AG04449 (cell line): ENCODE results near the gene TAF10.

Source experiments
- CTCF ChIA-PET: fragments of 350-600 bp; formaldehyde crosslinking; extraction: SDS; loops from one replicate; lab custom pipeline; 2021; ENCODE audit warnings: antibody characterized with exemption; lab: Yijun Ruan, JAX
- POLR2A ChIA-PET: fragments of 400-600, 350-600 bp; formaldehyde crosslinking; extraction: SDS; loops from one replicate; lab custom pipeline; 2020; ENCODE audit warnings: antibody characterized with exemption, inconsistent platforms; lab: Yijun Ruan, JAX
- DNase-seq: peaks from one replicate; pipeline ENCODE4 v3.0.0-alpha.2; 2010; ENCODE audit warnings: low read depth, low spot score
- H3K4me3 ChIP-seq: 2 replicates; pipeline ENCODE4 v1.5.1; 2011; ENCODE audit warnings: low read depth, mild to moderate bottlenecking, control low read depth, low read length
- TF ChIP-seq, protein P1 (sequence below): IDR thresholded peaks from one replicate; pipeline ENCODE4 v1.5.1; 2011; ENCODE audit warnings: mild to moderate bottlenecking, moderate library complexity, low read length, control low read depth, inconsistent platforms; ENCODE audit not compliant: insufficient read depth; ENCODE audit errors: missing control alignments

Gene TAF10

DNA sequence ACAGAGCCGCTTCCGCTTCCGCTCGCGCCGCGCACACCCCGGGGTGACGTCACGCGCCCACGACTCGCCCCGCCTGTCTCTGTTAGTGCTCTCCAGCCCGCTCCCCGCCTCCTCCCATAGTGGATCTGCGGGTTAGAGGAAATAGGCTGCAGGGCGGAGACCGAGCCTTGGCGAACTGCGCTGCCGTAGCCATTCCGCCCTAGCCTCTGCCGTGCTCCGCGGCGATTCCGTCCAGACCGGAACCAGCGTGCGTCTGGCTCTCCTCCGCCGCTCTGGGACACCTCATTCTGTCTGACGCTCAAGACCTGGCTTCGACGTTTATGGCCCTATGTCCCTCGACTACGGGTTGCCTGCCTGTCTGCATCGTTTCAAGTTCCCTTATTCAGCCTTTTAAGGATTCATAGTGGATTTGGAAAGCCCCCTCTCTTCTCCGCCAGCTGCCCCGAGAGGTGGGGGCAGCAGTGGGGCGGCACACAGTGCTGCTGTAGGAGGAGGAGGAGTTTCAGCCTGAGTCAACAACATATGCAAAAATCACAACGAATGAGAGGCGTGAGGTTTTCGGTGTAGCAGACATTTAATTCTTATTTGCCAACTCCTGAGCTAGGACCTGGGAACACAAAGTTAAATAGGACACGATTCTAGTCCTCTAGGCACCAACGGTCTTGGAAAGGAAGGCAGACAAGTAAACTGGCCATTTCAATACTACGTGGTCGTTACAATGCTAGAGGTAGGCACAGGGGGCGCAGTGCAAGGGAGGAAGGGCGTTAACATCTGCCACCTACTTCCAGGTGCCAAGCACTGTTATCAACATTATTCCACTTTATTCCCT is at the start of gene TAF10:
Gene TAF10 (minus strand): TSS at position 4 of the 829 bp plus-strand sequence. CDS start 27 bp downstream, outside the sequence.
- peak within 1 kb of the TSS; percentile 72 for H3K4me3 ChIP-seq
- TF ChIP-seq, protein P1, sequence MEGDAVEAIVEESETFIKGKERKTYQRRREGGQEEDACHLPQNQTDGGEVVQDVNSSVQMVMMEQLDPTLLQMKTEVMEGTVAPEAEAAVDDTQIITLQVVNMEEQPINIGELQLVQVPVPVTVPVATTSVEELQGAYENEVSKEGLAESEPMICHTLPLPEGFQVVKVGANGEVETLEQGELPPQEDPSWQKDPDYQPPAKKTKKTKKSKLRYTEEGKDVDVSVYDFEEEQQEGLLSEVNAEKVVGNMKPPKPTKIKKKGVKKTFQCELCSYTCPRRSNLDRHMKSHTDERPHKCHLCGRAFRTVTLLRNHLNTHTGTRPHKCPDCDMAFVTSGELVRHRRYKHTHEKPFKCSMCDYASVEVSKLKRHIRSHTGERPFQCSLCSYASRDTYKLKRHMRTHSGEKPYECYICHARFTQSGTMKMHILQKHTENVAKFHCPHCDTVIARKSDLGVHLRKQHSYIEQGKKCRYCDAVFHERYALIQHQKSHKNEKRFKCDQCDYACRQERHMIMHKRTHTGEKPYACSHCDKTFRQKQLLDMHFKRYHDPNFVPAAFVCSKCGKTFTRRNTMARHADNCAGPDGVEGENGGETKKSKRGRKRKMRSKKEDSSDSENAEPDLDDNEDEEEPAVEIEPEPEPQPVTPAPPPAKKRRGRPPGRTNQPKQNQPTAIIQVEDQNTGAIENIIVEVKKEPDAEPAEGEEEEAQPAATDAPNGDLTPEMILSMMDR = peak; percentile 47
- POLR2A ChIA-PET = interaction anchor here (0.7 to 1.4 kb wide), 12 partner anchors 10 to 233 kb away, joined by 3 to 5 read pairs (median 4); partner anchors contain the start of genes ARFIP2, RRP8 and TIMM10B
- CTCF ChIA-PET = interaction anchor here (0.6 to 3.1 kb wide), 8 partner anchors 8 to 107 kb away, joined by 3 to 23 read pairs (median 3); partner anchors contain the start of gene MRPL17
- DNase-seq = peak; percentile 75

DNA sequence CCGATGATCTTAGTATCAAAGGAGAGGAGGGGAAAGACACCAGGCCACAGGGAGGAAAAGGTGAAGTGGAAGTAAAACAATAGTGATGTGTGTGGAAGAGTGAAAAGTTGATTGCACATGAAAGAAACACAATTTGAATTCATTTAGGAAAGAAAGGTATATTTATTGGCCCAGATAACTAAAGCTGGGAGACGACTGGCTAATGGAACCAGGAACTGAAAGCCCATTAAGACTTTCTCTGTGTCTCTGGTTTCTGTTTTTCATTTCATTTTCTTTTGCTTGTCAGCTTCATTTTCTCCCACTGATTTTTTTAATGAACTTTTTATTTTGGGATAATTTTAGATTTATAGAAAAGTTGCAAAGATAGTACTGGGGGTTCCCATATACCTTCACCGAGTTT is 48.7 kb upstream of the TAF10 start:
- DNase-seq = no peak
- TF ChIP-seq, protein P1 = no peak
- CTCF ChIA-PET = interaction anchor here (0.6 to 1.0 kb wide), 3 partner anchors 15 to 48 kb away, joined by 3 read pairs; partner anchors contain the start of gene MRPL17

DNA sequence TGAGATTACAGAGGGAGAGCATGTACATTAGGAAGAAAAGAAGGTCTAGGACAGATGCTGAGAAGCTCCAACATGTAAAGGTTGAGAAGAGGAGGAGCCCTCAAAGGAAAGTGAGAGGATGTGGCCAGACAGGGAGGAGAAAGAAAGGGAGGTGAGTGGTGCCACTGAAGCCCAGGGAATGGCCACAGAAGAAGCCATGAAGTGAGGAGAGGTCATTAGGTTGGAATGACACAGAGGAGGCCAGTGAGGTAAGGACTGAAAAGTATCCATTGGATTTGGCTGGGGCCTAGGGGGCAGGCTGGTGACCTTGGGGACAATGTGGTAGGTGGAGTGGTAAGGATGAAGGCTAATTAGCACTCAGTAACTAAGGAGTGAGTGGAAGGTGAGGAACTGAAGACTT is 46.6 kb upstream of the TAF10 start:
- H3K4me3 ChIP-seq = no peak overlapping the region
- no peak for DNase-seq
- CTCF ChIA-PET = interaction anchor here (1.1 to 2.0 kb wide), 5 partner anchors 9 to 281 kb away, joined by 3 to 18 read pairs (median 3); partner anchors contain the start of gene MRPL17
- TF ChIP-seq, protein P1 = no peak
- POLR2A ChIA-PET = no interaction called here

More for the DNA sequence above, 48.7 kb upstream of the TAF10 start:
- POLR2A ChIA-PET = no interaction called here
- no peak overlapping the region for H3K4me3 ChIP-seq

DNA sequence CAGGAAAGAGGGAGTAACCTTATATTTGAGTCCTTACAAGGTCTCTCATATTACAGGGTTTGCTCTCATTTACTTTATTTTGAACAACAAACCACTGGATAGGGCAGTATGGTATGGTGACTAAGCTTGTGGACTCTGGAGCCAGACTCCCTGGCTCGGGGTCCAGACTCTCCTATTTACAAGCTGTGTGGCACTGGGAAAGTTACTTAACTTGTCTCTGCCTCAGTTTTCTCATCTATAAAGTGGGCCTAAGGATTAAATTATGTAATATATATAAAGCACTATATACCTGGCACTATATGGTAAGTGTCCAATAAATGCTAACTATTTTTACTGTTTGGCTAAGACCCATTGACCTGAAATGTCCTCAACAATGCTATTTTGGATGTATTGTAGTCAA is 45.3 kb upstream of the TAF10 start:
- CTCF ChIA-PET = interaction anchor here (0.8 to 1.9 kb wide), 7 partner anchors 8 to 126 kb away, joined by 3 to 4 read pairs (median 3); no protein-coding TSS in a partner anchor
- DNase-seq = no peak
- no peak overlapping the region for H3K4me3 ChIP-seq
- POLR2A ChIA-PET = interaction anchor here (0.9 kb wide), 1 partner anchor 39 kb away, joined by 4 read pairs; no protein-coding TSS in a partner anchor
- TF ChIP-seq, protein P1 = no peak

DNA sequence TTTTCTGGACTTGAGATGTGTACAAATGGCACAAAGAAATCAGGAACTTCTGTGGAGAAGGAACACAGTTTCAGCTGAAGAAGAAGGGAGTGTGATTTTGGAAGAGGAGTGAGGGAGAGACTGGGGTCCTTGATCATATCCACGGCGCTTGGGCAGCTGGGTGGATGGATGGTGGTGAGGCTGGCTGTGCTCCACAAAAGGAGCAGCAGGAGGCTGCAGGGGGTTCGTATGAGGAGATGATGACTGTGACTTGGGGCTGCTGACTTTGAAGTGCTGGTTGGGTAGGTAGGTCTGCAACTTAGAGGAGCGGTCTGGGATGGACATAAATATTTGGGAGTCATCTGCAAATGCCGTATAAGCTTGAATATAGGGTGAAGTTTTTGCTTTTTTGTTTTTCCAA is 44.9 kb upstream of the TAF10 start:
- TF ChIP-seq, protein P1 = no peak
- H3K4me3 ChIP-seq = no peak overlapping the region
- POLR2A ChIA-PET = interaction anchor here (0.9 kb wide), 1 partner anchor 39 kb away, joined by 4 read pairs; no protein-coding TSS in a partner anchor

More for the DNA sequence above, 44.9 kb upstream of the TAF10 start:
- CTCF ChIA-PET = interaction anchor here (0.8 to 1.9 kb wide), 6 partner anchors 9 to 126 kb away, joined by 3 to 4 read pairs (median 4); partner anchors contain the start of gene TPP1
- DNase-seq = no peak
